HG03432 (cell line): ENCODE results near the gene CDKAL1.
"Not testable (repeated sequence)": the region's sequence is repeated elsewhere in the genome, so short reads cannot be mapped to it uniquely, and the experiment has no call there.

Experiments used
- ATAC-seq: cut with Tn5 transposase; IDR thresholded peaks from one replicate; pipeline ENCODE4 v1.9.1; 2021; ENCODE audit warnings: mild to moderate bottlenecking, moderate library complexity; ENCODE audit not compliant: unreplicated experiment

Gene CDKAL1

GRCh38 chr6:21091411-21091810 is 557.2 kb downstream of the CDKAL1 start:
- no peak for ATAC-seq

GRCh38 chr6:21092231-21092772 is 558.0 kb downstream of the CDKAL1 start:
- not testable (repeated sequence) for ATAC-seq

GRCh38 chr6:21095462-21095861 is 561.2 kb downstream of the CDKAL1 start:
- ATAC-seq: no peak

- ATAC-seq: no peak
Observed at GRCh38 chr6:21098134-21098533, 563.9 kb downstream of the CDKAL1 start.

- ATAC-seq: no peak
Observed at GRCh38 chr6:21098744-21099143, 564.5 kb downstream of the CDKAL1 start.

- no peak for ATAC-seq
Observed at GRCh38 chr6:21099338-21100314, 565.4 kb downstream of the CDKAL1 start.

- no peak for ATAC-seq
Observed at GRCh38 chr6:21100991-21101390, 566.7 kb downstream of the CDKAL1 start.

- ATAC-seq: no peak
Observed at GRCh38 chr6:21101694-21102093, 567.4 kb downstream of the CDKAL1 start.

- ATAC-seq: no peak
Observed at GRCh38 chr6:21102201-21102600, 567.9 kb downstream of the CDKAL1 start.

- ATAC-seq: no peak
Observed at GRCh38 chr6:21102624-21103023, 568.4 kb downstream of the CDKAL1 start.

- ATAC-seq: no peak
Observed at GRCh38 chr6:21103626-21104224, 569.5 kb downstream of the CDKAL1 start.

- ATAC-seq: no peak
Observed at GRCh38 chr6:21104288-21104687, 570.0 kb downstream of the CDKAL1 start.

GRCh38 chr6:21107796-21108195 is 573.5 kb downstream of the CDKAL1 start:
- ATAC-seq: no peak

- no peak for ATAC-seq
Observed at GRCh38 chr6:21109391-21110178, 575.3 kb downstream of the CDKAL1 start.

GRCh38 chr6:21110684-21111083 is 576.4 kb downstream of the CDKAL1 start:
- ATAC-seq: no peak

- no peak for ATAC-seq
Observed at GRCh38 chr6:21111093-21111725, 577.0 kb downstream of the CDKAL1 start.

GRCh38 chr6:21115111-21115510 is 580.9 kb downstream of the CDKAL1 start:
- no peak for ATAC-seq

GRCh38 chr6:21116736-21117135 is 582.5 kb downstream of the CDKAL1 start:
- no peak for ATAC-seq

- ATAC-seq: no peak
Observed at GRCh38 chr6:21118216-21118780, 584.0 kb downstream of the CDKAL1 start.

GRCh38 chr6:21121636-21122136 is 587.4 kb downstream of the CDKAL1 start:
- no peak for ATAC-seq
